Frontal cortex (tissue), 4 donors: Measurements from ENCODE around the gene DDX25. TPM values are rescaled to one million over a fixed set of nuclear protein-coding genes. Genes with fewer than 3 reads are reported as not detected.
"Not testable (repeated sequence)": the region's sequence is repeated elsewhere in the genome, so short reads cannot be mapped to it uniquely, and the experiment has no call there.

Experiments used
- DNase-seq, 2 donors: peaks; one replicate each; pipeline ENCODE4 v3.0.0; 2012; ENCODE audit warnings: low spot score in 2 of 2
- FAIRE-seq: peaks from 2 replicates; lab custom pipeline; 2012; peaks lifted over from hg19 to GRCh38; lab: Jason Lieb, UNC
- total RNA-seq: library from RNA; depleted of rRNA; stranded (reverse); fragments of >200 nt; gene quantifications from one replicate; pipeline ENCODE4 v1.2.3, GENCODE V29; 2014
- donor health status: control.
- donor health status: control.
- donor health status: control.

DDX25 gene
- total RNA-seq, 1 donor from 2014 or later = 18.8 TPM

GRCh38 chr11:125902927-125903710 lies 1.2 kb upstream of the DDX25 start, which contains the start of gene PUS3:
Gene PUS3 (minus strand): TSS chr11:125903206. CDS start chr11:125896284, 6,922 bp downstream.
- FAIRE-seq = no peak
- peak; percentile 79 to 84 for DNase-seq

DNA sequence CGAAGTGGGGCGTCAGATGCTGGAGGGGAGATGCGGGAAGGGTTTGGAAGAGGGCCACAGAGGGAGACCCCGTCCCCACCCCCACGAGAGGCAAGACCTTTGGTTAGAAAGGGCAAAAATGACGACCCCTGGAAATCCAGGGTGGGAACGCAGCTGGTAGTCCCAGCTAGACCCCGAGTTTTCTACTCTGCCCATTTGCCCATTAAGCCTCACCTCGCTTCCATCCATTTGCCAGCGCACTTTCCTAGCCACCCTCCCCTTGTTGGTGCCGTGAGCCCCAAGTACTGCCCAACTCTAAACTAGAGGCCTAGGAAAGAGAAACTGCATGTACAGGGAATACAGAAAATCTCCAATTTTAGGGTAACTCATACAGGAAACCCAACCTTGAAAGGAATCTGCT lies 370 bp downstream of the DDX25 start:
- DNase-seq = no peak
- FAIRE-seq = no peak

GRCh38 chr11:125910226-125910849 lies 6.0 kb downstream of the DDX25 start:
- FAIRE-seq (no peak), DNase-seq (no peak)

GRCh38 chr11:125914601-125915000 lies 10.3 kb downstream of the DDX25 start:
- not testable (repeated sequence) for FAIRE-seq, DNase-seq

GRCh38 chr11:125916683-125917347 lies 12.5 kb downstream of the DDX25 start:
- no peak for DNase-seq
- no peak for FAIRE-seq

DNA sequence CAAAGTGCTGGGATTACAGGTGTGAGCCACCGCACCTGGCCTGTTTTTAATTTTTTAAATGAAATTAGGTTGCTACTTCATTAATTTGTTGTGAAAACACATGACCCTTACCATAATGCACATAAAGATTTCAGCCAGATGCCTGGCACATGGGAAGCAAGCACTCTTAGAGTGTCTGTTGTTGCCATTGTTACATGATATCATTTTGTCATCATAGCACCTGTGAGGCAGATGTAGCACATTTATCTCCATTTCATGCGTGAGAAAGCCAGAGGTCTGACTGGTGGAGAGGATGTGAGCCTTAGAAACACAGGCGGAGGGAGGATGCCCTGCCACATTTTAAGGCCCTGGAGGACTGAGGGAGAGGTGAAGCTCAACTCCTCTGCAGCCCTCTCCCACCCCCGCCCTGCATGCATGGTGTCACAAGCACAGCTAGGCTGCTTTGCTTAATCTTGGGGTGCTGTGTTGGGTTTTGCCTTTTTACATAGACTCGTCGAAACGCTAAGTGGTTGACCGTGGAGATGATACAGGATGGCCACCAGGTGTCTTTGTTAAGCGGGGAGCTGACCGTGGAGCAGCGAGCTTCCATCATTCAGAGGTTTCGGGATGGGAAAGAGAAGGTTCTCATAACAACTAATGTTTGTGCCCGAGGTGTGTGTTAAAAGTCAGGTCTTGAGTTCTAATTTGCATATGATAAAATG lies 14.0 kb downstream of the DDX25 start:
- DNase-seq (no peak), FAIRE-seq (no peak)

GRCh38 chr11:125921042-125921441 lies 16.7 kb downstream of the DDX25 start:
- FAIRE-seq (no peak), DNase-seq (no peak)

GRCh38 chr11:125922156-125922555 lies 17.8 kb downstream of the DDX25 start:
- FAIRE-seq (no peak), DNase-seq (no peak)

DNA sequence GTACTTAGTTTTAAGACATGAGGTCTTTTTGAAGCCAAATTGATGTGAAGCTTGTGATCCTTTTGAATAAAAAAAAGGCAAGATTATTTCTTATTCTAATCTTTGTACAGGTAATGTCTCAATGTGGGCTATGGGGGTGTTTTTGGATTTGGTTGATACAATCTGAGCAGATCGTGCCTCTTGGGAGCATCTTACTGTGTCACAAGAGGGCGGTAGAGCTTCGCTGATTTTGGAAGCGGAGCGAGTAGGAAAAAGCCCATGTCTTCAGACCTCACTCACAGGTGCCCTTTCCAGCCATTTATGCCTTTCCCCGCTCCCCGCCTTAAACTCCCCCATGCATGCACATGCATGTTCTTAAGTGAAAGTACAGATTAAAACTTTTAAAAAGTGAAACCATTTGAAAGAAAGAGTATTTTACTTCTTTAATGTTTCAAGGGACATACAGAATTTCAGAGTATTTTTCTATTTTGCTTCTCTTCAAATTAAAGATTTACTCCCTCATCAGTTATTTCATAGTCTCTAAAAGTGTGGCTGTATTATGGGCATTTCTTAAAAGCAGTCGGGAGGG lies 18.8 kb downstream of the DDX25 start:
- DNase-seq (peak; percentile 37 to 70), FAIRE-seq (no peak)

DNA sequence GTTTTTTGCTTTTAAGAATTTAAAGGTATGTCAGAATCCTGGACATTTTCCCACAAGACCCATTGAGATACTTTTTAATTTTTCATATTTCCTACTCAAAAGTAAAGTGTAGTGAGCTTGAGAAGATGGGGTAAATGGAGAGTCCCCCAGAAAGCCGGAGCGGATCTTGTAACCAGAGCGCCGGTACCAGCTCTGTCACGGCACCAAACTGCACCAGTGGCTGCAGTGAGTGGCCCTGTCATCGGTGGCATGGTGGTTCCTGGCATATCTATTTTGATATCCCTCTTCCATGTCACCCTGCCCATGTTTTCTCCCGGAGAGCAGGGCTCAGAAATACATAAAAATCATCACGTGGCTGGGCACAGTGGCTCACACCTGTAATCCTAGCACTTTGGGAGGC lies 19.3 kb downstream of the DDX25 start:
- DNase-seq (no peak), FAIRE-seq (no peak)

DNA sequence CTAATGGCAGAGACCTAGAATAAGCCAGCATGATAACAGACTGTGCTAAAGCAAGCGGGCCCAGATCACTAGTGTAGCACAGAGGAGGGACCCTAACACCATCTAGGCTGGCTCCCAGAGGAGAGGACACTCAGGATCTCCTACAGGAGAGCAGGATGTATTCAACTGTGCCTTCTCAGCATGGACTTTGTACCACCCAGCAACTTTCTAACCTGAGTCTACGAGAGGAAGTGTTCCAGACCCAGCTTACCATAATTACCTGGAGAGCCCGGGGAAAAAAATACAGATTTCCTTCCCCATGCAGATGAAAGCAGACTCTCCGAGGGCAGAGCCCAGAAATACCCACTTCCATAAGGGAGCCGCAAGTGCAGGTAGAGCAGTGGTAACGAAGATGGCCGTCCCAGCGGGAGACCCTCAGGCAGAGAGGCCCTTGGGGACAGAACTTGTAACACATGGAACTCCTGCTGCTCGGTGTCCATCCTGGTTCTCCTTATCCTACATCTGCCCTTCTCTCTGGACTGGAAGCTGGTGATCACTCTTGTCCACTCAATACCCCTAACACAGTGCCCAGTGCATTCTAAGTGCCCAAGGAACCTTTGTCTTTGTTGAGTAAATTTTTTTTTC lies 20.2 kb downstream of the DDX25 start:
- FAIRE-seq = no peak
- DNase-seq = no peak

DNA sequence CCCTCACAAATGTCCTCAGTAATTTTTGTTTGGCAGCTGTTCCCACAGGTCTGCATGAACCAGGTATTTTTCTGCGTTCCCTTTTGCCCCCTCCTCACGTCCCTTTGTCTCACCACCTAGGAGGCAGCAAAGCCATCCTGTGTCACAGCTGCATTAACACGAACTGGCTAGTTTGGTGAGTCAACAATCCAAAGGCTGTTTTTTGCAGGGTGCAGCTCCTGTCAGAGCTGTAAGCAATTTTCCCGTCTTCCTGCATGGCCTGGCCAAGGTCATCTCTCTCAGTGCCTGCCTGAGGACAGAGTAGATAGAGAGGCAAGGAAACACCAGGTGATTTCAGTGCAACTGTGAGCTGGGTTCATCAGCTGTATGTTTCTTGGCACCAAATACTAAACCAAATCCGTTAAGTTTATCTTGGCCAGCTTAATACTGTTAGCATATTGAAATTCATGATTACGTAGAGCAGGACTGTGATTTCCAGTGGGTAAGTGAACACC lies 21.0 kb downstream of the DDX25 start:
- FAIRE-seq (no peak), DNase-seq (no peak)

DNA sequence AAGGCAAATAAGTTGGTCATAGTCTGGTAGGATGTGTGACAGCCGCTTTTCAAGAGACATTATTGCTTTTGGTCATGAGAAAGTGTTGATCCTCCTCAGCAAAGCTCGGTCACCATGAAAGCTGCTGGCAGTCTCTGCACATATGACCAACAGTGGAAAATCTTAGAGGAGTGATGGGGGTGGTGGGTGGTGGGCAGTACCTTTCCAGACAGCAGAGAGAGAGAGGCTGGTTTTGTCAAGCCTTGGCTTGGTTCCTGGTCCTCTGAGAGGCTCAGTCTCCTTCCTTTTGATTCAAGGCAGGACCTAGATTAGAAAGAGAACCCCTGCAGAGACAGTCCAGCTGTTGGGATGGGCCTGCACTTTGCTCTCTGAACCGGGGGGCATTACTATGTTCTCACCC lies 21.5 kb downstream of the DDX25 start:
- FAIRE-seq = no peak
- no peak for DNase-seq

- FAIRE-seq (no peak), DNase-seq (no peak)
Measured at GRCh38 chr11:125926682-125927081, 22.4 kb downstream of the DDX25 start.

DNA sequence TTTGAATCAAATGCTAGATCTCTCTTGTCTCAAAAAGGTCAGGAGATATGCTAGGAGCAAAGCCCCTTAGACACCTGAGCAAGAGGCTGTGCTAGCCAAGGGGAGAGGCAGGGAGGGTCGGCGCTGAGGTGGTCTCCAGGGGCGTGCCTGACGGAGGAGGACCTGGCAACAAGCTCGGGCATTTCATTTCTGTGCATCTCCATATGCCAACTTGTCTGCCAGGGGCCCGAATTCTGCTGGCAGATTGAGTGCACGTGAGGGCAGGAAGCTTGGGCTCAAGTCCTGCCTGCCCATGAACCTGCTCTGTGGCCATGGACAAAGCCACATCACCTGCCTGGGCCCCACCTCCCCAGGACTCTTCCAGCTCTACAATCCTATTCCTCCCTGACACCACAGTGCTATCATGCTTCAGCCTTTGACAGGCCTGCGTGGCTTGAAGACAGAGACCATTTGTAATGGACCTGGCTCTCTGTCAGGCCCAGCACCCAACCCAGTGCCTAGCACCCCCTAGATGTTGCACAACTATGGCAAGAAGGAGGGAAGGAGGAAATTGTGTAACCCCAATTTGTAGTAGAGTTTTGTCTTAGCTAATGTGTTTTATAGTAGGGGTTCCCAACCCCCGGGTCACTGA lies 25.3 kb downstream of the DDX25 start:
- DNase-seq (no peak), FAIRE-seq (no peak)

DNA sequence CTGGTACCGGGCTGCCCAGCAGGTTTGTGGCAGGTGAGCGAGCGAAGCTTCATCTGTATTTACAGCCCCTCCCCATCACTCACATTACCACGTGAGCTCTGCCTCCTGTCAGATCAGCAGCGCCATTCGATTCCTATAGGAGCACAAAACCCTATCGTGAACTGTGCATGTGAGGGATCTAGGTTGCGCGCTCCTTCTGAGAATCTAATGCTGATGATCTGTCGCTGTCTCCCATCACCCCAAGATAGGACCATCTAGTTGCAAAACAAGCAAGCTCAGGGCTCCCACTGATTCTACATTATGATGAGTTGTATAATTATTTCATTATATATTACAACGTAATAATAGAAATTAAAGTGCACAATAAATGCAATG lies 25.8 kb downstream of the DDX25 start:
- FAIRE-seq = no peak
- DNase-seq = no peak

GRCh38 chr11:125931116-125931515 lies 26.8 kb downstream of the DDX25 start:
- DNase-seq (no peak), FAIRE-seq (no peak)

DNA sequence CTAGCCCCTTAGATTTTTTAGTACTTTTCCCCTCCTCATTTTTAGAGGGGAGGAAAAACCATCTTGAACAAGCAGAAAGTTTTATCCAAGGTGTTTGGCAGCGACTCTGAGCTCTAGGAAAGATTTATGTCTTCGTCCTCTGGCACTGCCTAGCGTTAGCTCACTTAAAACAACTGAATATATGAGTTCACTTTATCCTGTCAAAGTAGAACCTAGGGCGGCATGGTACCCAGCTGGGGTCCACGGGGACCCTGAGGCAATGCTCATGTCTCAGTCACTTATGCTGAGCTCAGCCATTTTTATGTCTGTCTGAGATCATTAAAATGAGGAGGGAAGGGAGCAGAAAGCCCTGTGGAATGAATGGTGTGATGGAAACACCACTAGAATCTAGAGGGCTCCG lies 27.4 kb downstream of the DDX25 start:
- no peak for DNase-seq
- no peak for FAIRE-seq

GRCh38 chr11:125932301-125932700 lies 28.0 kb downstream of the DDX25 start:
- FAIRE-seq (no peak), DNase-seq (no peak)
